GM21515 (cell line): ENCODE measurements around the gene SLC25A14.
A peak's percentile ranks its signal among the peaks of the same experiment; 100 is the strongest.

Experiments
- ATAC-seq: cut with Tn5 transposase; IDR thresholded peaks from one replicate; pipeline ENCODE4 v1.9.1; 2021; ENCODE audit not compliant: unreplicated experiment

SLC25A14 gene

GRCh38 chrX:130376077-130376476 is 36.4 kb downstream of the SLC25A14 start:
- no peak for ATAC-seq

DNA sequence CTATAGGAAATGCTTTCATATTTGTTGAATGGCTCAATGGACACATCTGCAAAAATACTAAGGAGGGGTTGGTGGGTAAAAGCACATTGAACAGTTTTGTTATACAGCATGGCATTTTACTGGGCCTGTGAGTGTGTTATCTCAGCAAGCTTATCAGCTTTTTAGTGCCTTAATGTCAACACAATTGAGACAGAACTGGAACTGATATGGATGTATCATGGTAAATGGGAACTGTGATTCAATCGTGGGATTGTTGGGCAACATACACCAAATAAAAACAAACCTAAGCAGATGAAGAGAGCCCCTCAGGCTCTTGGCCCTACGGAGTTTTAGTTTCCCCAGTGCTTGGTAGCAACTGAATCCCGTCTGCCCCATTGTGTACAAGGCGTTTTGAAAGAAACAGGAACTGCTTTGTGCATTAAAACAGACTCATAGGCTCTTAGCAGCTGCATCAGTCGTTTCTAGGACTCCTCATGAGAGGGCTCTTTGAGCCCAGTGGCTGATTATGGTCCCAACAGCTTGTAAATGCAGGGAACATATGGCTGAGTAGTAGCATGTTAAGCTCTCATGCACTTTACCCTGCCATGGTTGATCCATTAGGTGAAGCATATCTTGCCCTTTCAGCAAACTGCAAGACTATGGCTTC is 38.4 kb downstream of the SLC25A14 start:
- no peak for ATAC-seq

- ATAC-seq, result no peak
Observed at GRCh38 chrX:130385520-130385919, 45.8 kb downstream of the SLC25A14 start, which contains the start of gene GPR119. GPR119 (minus strand) TSS chrX:130385674; CDS start chrX:130385447, 227 bp downstream.

- no peak for ATAC-seq
Observed at GRCh38 chrX:130386408-130386808, 46.7 kb downstream of the SLC25A14 start.

DNA sequence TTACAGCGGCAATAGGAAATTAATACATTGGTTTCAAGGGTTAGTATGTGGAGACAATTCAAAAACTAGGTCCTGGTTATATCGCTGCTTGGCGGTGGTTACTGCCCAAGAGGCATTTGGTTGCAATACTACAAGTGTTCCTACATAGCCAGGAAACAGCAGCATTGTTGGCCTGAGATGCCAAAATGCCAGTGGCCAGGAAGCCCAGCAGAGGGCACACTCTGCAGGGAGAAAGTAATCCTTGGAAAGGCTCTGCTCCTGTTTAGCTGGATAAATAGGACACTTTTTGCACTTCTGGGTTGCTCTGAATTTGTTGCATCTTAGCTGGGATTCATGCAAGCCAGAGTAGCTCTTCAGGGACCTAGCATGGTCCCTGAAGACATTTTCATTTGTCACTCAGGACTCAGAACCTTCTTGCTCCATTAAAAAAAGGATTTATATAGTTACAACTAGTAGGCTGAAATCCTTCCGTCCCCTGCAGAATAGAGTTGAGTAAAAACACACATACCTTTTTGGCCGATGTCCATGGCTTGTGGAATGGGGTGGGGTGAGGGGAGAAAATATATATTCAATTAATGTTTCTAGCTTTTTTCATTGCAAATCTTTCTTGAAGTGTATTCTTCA is 53.8 kb downstream of the SLC25A14 start:
- no peak for ATAC-seq

- ATAC-seq, result no peak
Observed at GRCh38 chrX:130395341-130395740, 55.6 kb downstream of the SLC25A14 start.

GRCh38 chrX:130401415-130402207 is 61.9 kb downstream of the SLC25A14 start, which contains the start of gene RBMX2:
RBMX2 (plus strand) TSS chrX:130401987; CDS start chrX:130402033, 46 bp downstream.
- ATAC-seq, result peak; percentile 97

DNA sequence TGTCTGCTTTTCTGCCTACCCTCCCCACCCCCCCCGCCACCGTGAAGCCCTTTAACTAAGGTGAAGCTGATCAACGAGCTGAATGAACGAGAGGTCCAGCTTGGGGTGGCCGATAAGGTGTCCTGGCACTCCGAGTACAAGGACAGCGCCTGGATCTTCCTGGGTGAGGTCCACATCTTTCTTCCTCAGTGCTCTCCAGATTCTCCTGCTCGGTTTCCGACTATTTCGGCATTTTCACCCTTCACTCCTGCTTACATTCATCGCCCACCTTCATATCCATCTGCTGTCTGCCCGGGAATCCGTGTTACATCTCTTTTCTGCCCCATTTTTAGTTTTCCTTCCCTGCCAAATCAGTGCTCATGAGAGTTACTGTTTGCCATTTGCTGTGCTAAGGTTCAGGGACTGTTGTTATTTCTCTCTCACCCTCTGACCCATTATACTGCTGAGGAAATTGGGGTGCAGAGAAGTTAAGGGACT is 62.5 kb downstream of the SLC25A14 start:
- no peak for ATAC-seq

DNA sequence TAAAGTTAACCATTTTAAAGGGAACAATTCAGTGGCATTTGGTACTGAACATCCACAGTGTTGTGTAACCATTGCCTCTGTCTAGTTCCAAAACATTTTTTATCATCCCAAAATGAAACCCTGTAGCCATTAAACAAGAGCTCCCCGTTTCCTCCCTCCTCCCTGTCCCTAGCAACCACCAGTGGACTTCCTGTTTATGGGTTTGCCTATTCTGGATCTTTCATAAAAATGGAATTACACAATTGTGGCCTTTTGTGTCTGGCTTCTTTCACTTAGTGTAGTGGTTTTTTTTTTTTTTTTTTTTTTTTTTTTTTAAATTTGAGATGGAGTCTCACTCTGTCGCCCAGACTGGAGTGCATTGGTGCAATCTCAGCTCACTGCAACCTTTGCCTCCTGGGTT is 73.7 kb downstream of the SLC25A14 start:
- no peak for ATAC-seq

- no peak for ATAC-seq
Observed at GRCh38 chrX:130414800-130415199, 75.1 kb downstream of the SLC25A14 start.

DNA sequence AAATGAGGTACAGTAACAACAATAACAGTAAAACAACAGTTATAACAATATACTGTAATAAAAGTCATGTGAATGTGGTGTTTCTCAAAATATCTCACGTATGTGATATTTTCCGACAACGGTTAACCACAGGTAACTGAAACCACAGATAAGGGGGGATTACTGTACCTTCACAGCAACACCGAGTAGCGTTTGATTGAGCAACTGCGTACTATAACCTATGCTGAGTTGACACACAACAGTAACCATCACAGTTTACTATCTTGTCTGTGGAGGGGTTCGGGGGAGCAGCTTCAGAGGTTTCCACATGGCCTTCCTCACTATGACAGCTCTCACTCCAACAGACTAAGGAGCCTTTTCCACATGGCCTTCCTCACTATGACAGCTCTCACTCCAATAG is 75.5 kb downstream of the SLC25A14 start:
- no peak for ATAC-seq

DNA sequence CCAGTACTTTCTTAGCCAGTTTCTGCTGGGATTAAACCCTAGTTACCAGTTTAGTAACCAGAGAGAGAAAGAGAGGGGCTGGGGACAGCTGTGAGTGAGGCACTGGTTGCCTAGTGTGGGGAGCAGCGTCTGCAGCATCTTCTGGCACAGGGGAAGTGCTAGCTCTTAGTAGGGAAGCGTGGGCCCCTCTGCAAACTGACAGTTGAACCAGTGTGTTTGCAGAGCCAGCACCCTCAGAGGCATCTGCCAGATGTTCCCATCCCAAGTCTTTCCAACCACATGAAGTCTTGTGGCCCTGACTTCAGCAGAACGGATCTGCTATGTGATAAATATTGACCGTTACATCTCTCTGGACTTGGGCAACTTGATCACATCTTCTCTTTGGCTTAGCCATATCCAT is 77.1 kb downstream of the SLC25A14 start:
- no peak for ATAC-seq

GRCh38 chrX:130418066-130418465 is 78.3 kb downstream of the SLC25A14 start:
- no peak for ATAC-seq

- ATAC-seq, result no peak
Observed at GRCh38 chrX:130418740-130419139, 79.0 kb downstream of the SLC25A14 start.

GRCh38 chrX:130419263-130419662 is 79.5 kb downstream of the SLC25A14 start:
- ATAC-seq, result peak; percentile 59
